ENCODE results near the gene CBFA2T3. TPM values are rescaled to one million over a fixed set of nuclear protein-coding genes. Genes with fewer than 3 reads are reported as not detected.

The CBFA2T3 gene
- total RNA-seq, 1 experiment from 2014 or later, result 2.9 TPM

- H2BK12ac ChIP-seq (ENCODE audit: insufficient read length, low read depth, low read length), result no peak overlapping the region
- no peak overlapping the region for H3K4ac ChIP-seq (ENCODE audit: low read depth, low read length)
- no peak overlapping the region for H3T11ph ChIP-seq (ENCODE audit: low read length)
- no peak overlapping the region for H2BK120ac ChIP-seq (ENCODE audit: low read depth, low read length, poor library complexity, severe bottlenecking)
- Mint-ChIP-seq H3K9me3 (no peaks in the 10 kb centered on the region; a peak in 1 of 5 replicates), H3K27me3 (ENCODE audit: low read depth) (peaks cover 3% of the 10 kb centered on the region; the same call in 1 of the 2 replicates), H3K4me3 (no peak overlapping the region), H3K27ac (no peak overlapping the region), H3K36me3 (ENCODE audit: insufficient read depth in 1 of 3, low read depth in 3 of 3) (no peaks in the 10 kb centered on the region), H3K4me1 (peaks cover 0 to 6% of the 10 kb centered on the region in 2 experiments; a peak in 1 of 4 replicates)
- H4K8ac ChIP-seq (replicated peaks; ENCODE audit: insufficient read length, low read depth, low read length), result no peak overlapping the region
- H3K9me3 ChIP-seq (ENCODE audit: control insufficient read depth, low read depth, low read length), result no peaks in the 10 kb centered on the region
- no peaks in the 10 kb centered on the region for H4K20me1 ChIP-seq (ENCODE audit: control insufficient read depth, insufficient read depth, insufficient read length)
- H3K4me1 ChIP-seq (ENCODE audit: insufficient read depth, low read length), result no peaks in the 10 kb centered on the region
- H3K18ac ChIP-seq (ENCODE audit: insufficient read length, low read depth, low read length), result no peak overlapping the region
- H3K9ac ChIP-seq (ENCODE audit: extremely low read depth, insufficient read length, low read length), result no peak overlapping the region
- TF ChIP-seq, protein P1, sequence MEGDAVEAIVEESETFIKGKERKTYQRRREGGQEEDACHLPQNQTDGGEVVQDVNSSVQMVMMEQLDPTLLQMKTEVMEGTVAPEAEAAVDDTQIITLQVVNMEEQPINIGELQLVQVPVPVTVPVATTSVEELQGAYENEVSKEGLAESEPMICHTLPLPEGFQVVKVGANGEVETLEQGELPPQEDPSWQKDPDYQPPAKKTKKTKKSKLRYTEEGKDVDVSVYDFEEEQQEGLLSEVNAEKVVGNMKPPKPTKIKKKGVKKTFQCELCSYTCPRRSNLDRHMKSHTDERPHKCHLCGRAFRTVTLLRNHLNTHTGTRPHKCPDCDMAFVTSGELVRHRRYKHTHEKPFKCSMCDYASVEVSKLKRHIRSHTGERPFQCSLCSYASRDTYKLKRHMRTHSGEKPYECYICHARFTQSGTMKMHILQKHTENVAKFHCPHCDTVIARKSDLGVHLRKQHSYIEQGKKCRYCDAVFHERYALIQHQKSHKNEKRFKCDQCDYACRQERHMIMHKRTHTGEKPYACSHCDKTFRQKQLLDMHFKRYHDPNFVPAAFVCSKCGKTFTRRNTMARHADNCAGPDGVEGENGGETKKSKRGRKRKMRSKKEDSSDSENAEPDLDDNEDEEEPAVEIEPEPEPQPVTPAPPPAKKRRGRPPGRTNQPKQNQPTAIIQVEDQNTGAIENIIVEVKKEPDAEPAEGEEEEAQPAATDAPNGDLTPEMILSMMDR (conservative IDR thresholded peaks at IDR 0.05), result no peak
- H2BK20ac ChIP-seq (ENCODE audit: low read depth, low read length, poor library complexity, severe bottlenecking), result no peak overlapping the region
- H4K5ac ChIP-seq (ENCODE audit: insufficient read length, low read depth, low read length), result no peak overlapping the region
- no peak overlapping the region for H3K27ac ChIP-seq (ENCODE audit: insufficient read length, low read depth, low read length)
- no peak overlapping the region for H3K56ac ChIP-seq (ENCODE audit: insufficient read length, low read depth, low read length)
- H2AK5ac ChIP-seq (ENCODE audit: insufficient read length, low read length), result no peak overlapping the region
- WGBS (ENCODE audit: extremely low coverage, insufficient read length, low lambda C conversion rate), result no CpG with 5 or more reads among the region's 31 CpGs
- no peaks in the 10 kb centered on the region for H3K23me2 ChIP-seq (ENCODE audit: insufficient read length, low read depth, low read length, poor library complexity, severe bottlenecking)
- H2BK15ac ChIP-seq (ENCODE audit: low read depth, low read length), result no peak overlapping the region
- no peak for DNase-seq
- no peaks in the 10 kb centered on the region for H3K27me3 ChIP-seq (ENCODE audit: insufficient read depth, low read length)
- no peak overlapping the region for H3K4me2 ChIP-seq (ENCODE audit: insufficient read depth, insufficient read length, low read length)
- H3K79me2 ChIP-seq (ENCODE audit: insufficient read depth, low read length), result no peaks in the 10 kb centered on the region
- no peak overlapping the region for H2BK5ac ChIP-seq (ENCODE audit: insufficient read length, low read length)
- H3K79me1 ChIP-seq (ENCODE audit: insufficient read depth, low read depth, low read length, poor library complexity, severe bottlenecking), result no peaks in the 10 kb centered on the region
- H2AFZ ChIP-seq (ENCODE audit: low read length), result no peak overlapping the region
- H4K91ac ChIP-seq (ENCODE audit: insufficient read length, low read depth, low read length), result no peak overlapping the region
- no peak overlapping the region for H3K14ac ChIP-seq (ENCODE audit: insufficient read depth, low read length)
- no peak overlapping the region for H3K23ac ChIP-seq (ENCODE audit: insufficient read length, low read depth, low read length)
These were observed 8.3 kb downstream of the CBFA2T3 start for GRCh38 chr16:88968589-88969280.

Data from H9 (cell line).